HEK293 (cell line): Measurements from ENCODE around the gene SARS2.

Experiments used
- FEZF1 ChIP-seq: fragments of 450-650 bp; formaldehyde crosslinking; IDR thresholded peaks from 2 replicates; pipeline ENCODE4 v1.5.1; 2016; ENCODE audit warnings: missing biosample characterization, missing genetic modification characterization
- IKZF3 ChIP-seq: fragments of 450-650 bp; IDR thresholded peaks from 2 replicates; pipeline ENCODE4 v1.5.0; 2018; ENCODE audit warnings: missing biosample characterization, mild to moderate bottlenecking, missing genetic modification characterization, moderate library complexity
- KLF9 ChIP-seq: fragments of 450-650 bp; formaldehyde crosslinking; IDR thresholded peaks from 2 replicates; pipeline ENCODE4 v1.5.1; 2016; ENCODE audit warnings: missing biosample characterization, missing genetic modification characterization, low read depth
- RBAK ChIP-seq: fragments of 450-650 bp; formaldehyde crosslinking; IDR thresholded peaks from 2 replicates; pipeline ENCODE4 v1.5.1; 2016; ENCODE audit warnings: missing biosample characterization, missing genetic modification characterization
- REPIN1 ChIP-seq: fragments of 450-650 bp; formaldehyde crosslinking; IDR thresholded peaks from 2 replicates; pipeline ENCODE4 v1.5.1; 2017; ENCODE audit warnings: missing biosample characterization, missing genetic modification characterization, low read depth
- SP2 ChIP-seq: fragments of 450-650 bp; formaldehyde crosslinking; IDR thresholded peaks from 2 replicates; pipeline ENCODE4 v1.5.1; 2016; ENCODE audit warnings: missing biosample characterization, missing genetic modification characterization
- SP3 ChIP-seq: fragments of 450-650 bp; formaldehyde crosslinking; IDR thresholded peaks from 2 replicates; pipeline ENCODE4 v1.5.1; 2016; ENCODE audit warnings: missing biosample characterization, missing genetic modification characterization
- ZBTB20 ChIP-seq: fragments of 450-650 bp; formaldehyde crosslinking; IDR thresholded peaks from 2 replicates; pipeline ENCODE4 v1.5.1; 2016; ENCODE audit warnings: missing biosample characterization, missing genetic modification characterization
- ZNF23 ChIP-seq: fragments of 450-650 bp; formaldehyde crosslinking; IDR thresholded peaks from 2 replicates; pipeline ENCODE4 v1.5.1; 2016; ENCODE audit warnings: missing biosample characterization, missing genetic modification characterization, borderline replicate concordance
- ZNF24 ChIP-seq: fragments of 450-650 bp; formaldehyde crosslinking; IDR thresholded peaks from 2 replicates; pipeline ENCODE4 v1.5.1; 2016; ENCODE audit warnings: missing biosample characterization, missing genetic modification characterization
- ZNF394 ChIP-seq: fragments of 450-650 bp; formaldehyde crosslinking; IDR thresholded peaks from 2 replicates; pipeline ENCODE4 v1.5.1; 2016; ENCODE audit warnings: missing biosample characterization, missing genetic modification characterization, mild to moderate bottlenecking, moderate library complexity, borderline replicate concordance
- ZNF529 ChIP-seq: fragments of 450-650 bp; formaldehyde crosslinking; IDR thresholded peaks from 2 replicates; pipeline ENCODE4 v1.5.1; 2017; ENCODE audit warnings: missing genetic modification characterization, missing biosample characterization; ENCODE audit not compliant: insufficient replicate concordance
- ZNF560 ChIP-seq: fragments of 450-650 bp; formaldehyde crosslinking; IDR thresholded peaks from 2 replicates; pipeline ENCODE4 v1.5.1; 2017; ENCODE audit warnings: missing biosample characterization, missing genetic modification characterization, borderline replicate concordance
- ZNF629 ChIP-seq: fragments of 450-650 bp; formaldehyde crosslinking; IDR thresholded peaks from 2 replicates; pipeline ENCODE4 v1.5.1; 2017; ENCODE audit warnings: missing biosample characterization, missing genetic modification characterization
- ZNF654 ChIP-seq: fragments of 450-650 bp; formaldehyde crosslinking; IDR thresholded peaks from 2 replicates; pipeline ENCODE4 v1.5.1; 2016; ENCODE audit warnings: low read depth, missing biosample characterization, missing genetic modification characterization
- TF ChIP-seq, protein P1 (sequence below): fragments of 450-650 bp; formaldehyde crosslinking; IDR thresholded peaks from 2 replicates; pipeline ENCODE4 v1.5.1; 2016; ENCODE audit warnings: missing biosample characterization, missing genetic modification characterization, low read depth
- TF ChIP-seq, protein P2 (sequence below): IDR thresholded peaks from 2 replicates; pipeline ENCODE4 v1.6.1; 2011; ENCODE audit warnings: mild to moderate bottlenecking, low read depth, low read length, borderline replicate concordance
- TF ChIP-seq, protein P3 (sequence below): fragments of 450-650 bp; formaldehyde crosslinking; IDR thresholded peaks from 2 replicates; pipeline ENCODE4 v1.5.1; 2017; ENCODE audit warnings: missing biosample characterization, missing genetic modification characterization
- TF ChIP-seq, protein P4 (sequence below): fragments of 450-650 bp; formaldehyde crosslinking; conservative IDR thresholded peaks from 2 replicates; pipeline ENCODE4 v1.5.1; 2016; ENCODE audit warnings: low read depth, missing biosample characterization, missing genetic modification characterization
- TF ChIP-seq, protein P5 (sequence below): fragments of 450-650 bp; formaldehyde crosslinking; IDR thresholded peaks from 2 replicates; pipeline ENCODE4 v1.5.1; 2016; ENCODE audit warnings: missing biosample characterization, missing genetic modification characterization
- TF ChIP-seq, protein P6 (sequence below): fragments of 450-650 bp; formaldehyde crosslinking; IDR thresholded peaks from 2 replicates; pipeline ENCODE4 v1.5.1; 2016; ENCODE audit warnings: missing biosample characterization, missing genetic modification characterization
- TF ChIP-seq, protein P7 (sequence below): fragments of 450-650 bp; formaldehyde crosslinking; IDR thresholded peaks from 2 replicates; pipeline ENCODE4 v1.5.1; 2016; ENCODE audit warnings: missing biosample characterization, missing genetic modification characterization

Gene SARS2

DNA sequence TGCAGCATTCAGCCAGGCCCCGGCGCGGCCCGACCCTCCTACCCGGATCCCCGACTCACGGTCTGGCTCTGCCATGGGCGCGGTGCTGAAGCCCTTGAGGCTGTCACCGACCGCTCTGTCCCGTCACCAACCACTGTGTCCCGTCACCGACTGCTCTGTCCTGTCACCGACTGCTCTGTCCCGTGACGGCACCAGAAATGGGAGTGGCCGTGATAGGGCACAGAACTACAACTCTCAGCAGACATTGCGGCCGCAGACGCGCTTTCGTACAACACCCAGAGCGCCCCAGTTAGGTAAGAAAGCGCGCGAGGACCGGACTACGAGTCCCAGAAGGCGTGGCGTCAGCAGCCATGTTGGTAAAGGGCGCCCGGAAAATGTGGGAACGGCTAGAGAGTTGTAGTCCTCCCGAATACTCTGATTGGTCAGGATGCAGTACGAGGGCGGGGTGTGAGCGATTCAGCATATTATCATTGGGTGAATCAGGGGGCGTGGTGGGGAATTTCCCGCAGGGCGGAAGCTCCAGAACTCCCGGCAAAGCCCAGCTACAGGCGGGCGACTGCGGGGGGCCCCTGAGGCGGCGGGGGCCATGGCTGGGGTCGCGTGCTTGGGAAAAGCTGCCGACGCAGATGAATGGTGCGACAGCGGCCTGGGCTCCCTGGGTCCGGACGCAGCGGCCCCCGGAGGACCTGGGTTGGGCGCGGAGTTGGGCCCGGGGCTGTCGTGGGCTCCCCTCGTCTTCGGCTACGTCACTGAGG is 30.9 kb downstream of the SARS2 start, which contains the start of the genes NFKBIB and SIRT2 (continued):
- TF ChIP-seq, protein P1, sequence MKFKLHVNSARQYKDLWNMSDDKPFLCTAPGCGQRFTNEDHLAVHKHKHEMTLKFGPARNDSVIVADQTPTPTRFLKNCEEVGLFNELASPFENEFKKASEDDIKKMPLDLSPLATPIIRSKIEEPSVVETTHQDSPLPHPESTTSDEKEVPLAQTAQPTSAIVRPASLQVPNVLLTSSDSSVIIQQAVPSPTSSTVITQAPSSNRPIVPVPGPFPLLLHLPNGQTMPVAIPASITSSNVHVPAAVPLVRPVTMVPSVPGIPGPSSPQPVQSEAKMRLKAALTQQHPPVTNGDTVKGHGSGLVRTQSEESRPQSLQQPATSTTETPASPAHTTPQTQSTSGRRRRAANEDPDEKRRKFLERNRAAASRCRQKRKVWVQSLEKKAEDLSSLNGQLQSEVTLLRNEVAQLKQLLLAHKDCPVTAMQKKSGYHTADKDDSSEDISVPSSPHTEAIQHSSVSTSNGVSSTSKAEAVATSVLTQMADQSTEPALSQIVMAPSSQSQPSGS = 0 out of 2 replicates have a peak, but pooled peaks have one; percentile 83
- peak; percentile 100 for TF ChIP-seq SP3 (tag by site-specific recombination)
- TF ChIP-seq, protein P2, sequence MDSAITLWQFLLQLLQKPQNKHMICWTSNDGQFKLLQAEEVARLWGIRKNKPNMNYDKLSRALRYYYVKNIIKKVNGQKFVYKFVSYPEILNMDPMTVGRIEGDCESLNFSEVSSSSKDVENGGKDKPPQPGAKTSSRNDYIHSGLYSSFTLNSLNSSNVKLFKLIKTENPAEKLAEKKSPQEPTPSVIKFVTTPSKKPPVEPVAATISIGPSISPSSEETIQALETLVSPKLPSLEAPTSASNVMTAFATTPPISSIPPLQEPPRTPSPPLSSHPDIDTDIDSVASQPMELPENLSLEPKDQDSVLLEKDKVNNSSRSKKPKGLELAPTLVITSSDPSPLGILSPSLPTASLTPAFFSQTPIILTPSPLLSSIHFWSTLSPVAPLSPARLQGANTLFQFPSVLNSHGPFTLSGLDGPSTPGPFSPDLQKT = peak; percentile 75; the same call in 1 of the 2 replicates
- peak; percentile 66 for TF ChIP-seq ZNF394 (tag by site-specific recombination)
- no peak for TF ChIP-seq ZNF654 (tag by site-specific recombination)
- TF ChIP-seq, protein P3, sequence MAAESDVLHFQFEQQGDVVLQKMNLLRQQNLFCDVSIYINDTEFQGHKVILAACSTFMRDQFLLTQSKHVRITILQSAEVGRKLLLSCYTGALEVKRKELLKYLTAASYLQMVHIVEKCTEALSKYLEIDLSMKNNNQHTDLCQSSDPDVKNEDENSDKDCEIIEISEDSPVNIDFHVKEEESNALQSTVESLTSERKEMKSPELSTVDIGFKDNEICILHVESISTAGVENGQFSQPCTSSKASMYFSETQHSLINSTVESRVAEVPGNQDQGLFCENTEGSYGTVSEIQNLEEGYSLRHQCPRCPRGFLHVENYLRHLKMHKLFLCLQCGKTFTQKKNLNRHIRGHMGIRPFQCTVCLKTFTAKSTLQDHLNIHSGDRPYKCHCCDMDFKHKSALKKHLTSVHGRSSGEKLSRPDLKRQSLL = peak; percentile 75; the same call in 1 of the 2 replicates
- peak; percentile 100 for TF ChIP-seq KLF9 (tag by site-specific recombination)
- no peak for TF ChIP-seq RBAK
- no peak for TF ChIP-seq ZNF529 (tag by site-specific recombination)
- TF ChIP-seq ZBTB20 (tag by site-specific recombination) = peak; percentile 100
- TF ChIP-seq IKZF3 (tag by site-specific recombination) = peak; percentile 99
- TF ChIP-seq ZNF560 (tag by site-specific recombination) = no peak
- peak; percentile 50; the same call in 1 of the 2 replicates for TF ChIP-seq FEZF1 (tag by site-specific recombination)
- TF ChIP-seq REPIN1 = 0 out of 2 replicates have a peak, but pooled peaks have one; percentile 72
- peak; percentile 100 for TF ChIP-seq SP2 (tag by site-specific recombination)
- no peak for TF ChIP-seq ZNF23
- TF ChIP-seq, protein P4, sequence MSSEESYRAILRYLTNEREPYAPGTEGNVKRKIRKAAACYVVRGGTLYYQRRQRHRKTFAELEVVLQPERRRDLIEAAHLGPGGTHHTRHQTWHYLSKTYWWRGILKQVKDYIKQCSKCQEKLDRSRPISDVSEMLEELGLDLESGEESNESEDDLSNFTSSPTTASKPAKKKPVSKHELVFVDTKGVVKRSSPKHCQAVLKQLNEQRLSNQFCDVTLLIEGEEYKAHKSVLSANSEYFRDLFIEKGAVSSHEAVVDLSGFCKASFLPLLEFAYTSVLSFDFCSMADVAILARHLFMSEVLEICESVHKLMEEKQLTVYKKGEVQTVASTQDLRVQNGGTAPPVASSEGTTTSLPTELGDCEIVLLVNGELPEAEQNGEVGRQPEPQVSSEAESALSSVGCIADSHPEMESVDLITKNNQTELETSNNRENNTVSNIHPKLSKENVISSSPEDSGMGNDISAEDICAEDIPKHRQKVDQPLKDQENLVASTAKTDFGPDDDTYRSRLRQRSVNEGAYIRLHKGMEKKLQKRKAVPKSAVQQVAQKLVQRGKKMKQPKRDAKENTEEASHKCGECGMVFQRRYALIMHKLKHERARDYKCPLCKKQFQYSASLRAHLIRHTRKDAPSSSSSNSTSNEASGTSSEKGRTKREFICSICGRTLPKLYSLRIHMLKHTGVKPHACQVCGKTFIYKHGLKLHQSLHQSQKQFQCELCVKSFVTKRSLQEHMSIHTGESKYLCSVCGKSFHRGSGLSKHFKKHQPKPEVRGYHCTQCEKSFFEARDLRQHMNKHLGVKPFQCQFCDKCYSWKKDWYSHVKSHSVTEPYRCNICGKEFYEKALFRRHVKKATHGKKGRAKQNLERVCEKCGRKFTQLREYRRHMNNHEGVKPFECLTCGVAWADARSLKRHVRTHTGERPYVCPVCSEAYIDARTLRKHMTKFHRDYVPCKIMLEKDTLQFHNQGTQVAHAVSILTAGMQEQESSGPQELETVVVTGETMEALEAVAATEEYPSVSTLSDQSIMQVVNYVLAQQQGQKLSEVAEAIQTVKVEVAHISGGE = peak; percentile 88
- TF ChIP-seq, protein P5, sequence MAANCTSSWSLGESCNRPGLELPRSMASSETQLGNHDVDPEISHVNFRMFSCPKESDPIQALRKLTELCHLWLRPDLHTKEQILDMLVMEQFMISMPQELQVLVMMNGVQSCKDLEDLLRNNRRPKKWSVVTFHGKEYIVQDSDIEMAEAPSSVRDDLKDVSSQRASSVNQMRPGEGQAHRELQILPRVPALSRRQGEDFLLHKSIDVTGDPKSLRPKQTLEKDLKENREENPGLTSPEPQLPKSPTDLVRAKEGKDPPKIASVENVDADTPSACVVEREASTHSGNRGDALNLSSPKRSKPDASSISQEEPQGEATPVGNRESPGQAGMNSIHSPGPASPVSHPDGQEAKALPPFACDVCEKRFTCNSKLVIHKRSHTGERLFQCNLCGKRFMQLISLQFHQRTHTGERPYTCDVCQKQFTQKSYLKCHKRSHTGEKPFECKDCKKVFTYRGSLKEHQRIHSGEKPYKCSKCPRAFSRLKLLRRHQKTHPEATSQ (tag by site-specific recombination) = peak; percentile 66
- TF ChIP-seq ZNF629 (tag by site-specific recombination) = peak; percentile 99
- TF ChIP-seq, protein P6, sequence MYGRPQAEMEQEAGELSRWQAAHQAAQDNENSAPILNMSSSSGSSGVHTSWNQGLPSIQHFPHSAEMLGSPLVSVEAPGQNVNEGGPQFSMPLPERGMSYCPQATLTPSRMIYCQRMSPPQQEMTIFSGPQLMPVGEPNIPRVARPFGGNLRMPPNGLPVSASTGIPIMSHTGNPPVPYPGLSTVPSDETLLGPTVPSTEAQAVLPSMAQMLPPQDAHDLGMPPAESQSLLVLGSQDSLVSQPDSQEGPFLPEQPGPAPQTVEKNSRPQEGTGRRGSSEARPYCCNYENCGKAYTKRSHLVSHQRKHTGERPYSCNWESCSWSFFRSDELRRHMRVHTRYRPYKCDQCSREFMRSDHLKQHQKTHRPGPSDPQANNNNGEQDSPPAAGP (tag by site-specific recombination) = peak; percentile 80
- TF ChIP-seq, protein P7, sequence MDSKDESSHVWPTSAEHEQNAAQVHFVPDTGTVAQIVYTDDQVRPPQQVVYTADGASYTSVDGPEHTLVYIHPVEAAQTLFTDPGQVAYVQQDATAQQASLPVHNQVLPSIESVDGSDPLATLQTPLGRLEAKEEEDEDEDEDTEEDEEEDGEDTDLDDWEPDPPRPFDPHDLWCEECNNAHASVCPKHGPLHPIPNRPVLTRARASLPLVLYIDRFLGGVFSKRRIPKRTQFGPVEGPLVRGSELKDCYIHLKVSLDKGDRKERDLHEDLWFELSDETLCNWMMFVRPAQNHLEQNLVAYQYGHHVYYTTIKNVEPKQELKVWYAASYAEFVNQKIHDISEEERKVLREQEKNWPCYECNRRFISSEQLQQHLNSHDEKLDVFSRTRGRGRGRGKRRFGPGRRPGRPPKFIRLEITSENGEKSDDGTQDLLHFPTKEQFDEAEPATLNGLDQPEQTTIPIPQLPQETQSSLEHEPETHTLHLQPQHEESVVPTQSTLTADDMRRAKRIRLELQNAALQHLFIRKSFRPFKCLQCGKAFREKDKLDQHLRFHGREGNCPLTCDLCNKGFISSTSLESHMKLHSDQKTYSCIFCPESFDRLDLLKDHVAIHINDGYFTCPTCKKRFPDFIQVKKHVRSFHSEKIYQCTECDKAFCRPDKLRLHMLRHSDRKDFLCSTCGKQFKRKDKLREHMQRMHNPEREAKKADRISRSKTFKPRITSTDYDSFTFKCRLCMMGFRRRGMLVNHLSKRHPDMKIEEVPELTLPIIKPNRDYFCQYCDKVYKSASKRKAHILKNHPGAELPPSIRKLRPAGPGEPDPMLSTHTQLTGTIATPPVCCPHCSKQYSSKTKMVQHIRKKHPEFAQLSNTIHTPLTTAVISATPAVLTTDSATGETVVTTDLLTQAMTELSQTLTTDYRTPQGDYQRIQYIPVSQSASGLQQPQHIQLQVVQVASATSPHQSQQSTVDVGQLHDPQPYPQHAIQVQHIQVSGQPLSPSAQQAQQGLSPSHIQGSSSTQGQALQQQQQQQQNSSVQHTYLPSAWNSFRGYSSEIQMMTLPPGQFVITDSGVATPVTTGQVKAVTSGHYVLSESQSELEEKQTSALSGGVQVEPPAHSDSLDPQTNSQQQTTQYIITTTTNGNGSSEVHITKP (tag by site-specific recombination) = peak; percentile 100
- peak; percentile 87 for TF ChIP-seq ZNF24 (tag by site-specific recombination)
